ENCODE results near the gene UBAC2.

- TF ChIP-seq, protein P1, sequence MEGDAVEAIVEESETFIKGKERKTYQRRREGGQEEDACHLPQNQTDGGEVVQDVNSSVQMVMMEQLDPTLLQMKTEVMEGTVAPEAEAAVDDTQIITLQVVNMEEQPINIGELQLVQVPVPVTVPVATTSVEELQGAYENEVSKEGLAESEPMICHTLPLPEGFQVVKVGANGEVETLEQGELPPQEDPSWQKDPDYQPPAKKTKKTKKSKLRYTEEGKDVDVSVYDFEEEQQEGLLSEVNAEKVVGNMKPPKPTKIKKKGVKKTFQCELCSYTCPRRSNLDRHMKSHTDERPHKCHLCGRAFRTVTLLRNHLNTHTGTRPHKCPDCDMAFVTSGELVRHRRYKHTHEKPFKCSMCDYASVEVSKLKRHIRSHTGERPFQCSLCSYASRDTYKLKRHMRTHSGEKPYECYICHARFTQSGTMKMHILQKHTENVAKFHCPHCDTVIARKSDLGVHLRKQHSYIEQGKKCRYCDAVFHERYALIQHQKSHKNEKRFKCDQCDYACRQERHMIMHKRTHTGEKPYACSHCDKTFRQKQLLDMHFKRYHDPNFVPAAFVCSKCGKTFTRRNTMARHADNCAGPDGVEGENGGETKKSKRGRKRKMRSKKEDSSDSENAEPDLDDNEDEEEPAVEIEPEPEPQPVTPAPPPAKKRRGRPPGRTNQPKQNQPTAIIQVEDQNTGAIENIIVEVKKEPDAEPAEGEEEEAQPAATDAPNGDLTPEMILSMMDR (IDR thresholded peaks at IDR 0.05), result no peak
- TF ChIP-seq POLR2AphosphoS5 (IDR thresholded peaks at IDR 0.05), result no peak
Measured at GRCh38 chr13:99332456-99332855, 131.8 kb downstream of the UBAC2 start.

All from suprapubic skin (tissue), 3 donors.